ENCODE results near the gene MECR.

- TF ChIP-seq CTCF (conservative IDR thresholded peaks at IDR 0.05; ENCODE audit: low read depth in 2 of 2): no peak
- TF ChIP-seq POLR2AphosphoS5 (IDR thresholded peaks at IDR 0.05; ENCODE audit: low read depth): no peak
- TF ChIP-seq EZH2 (IDR thresholded peaks at IDR 0.05; ENCODE audit: low read depth, unreplicated experiment): no peak
- no peak for TF ChIP-seq EZH2phosphoT487 (IDR thresholded peaks at IDR 0.05; ENCODE audit: unreplicated experiment)
- no peak for TF ChIP-seq REST (IDR thresholded peaks at IDR 0.05; ENCODE audit: unreplicated experiment)
- no peak for TF ChIP-seq JUNB (IDR thresholded peaks at IDR 0.05; ENCODE audit: unreplicated experiment)
- TF ChIP-seq CREB1 (CRISPR knock-in tag; IDR thresholded peaks at IDR 0.05; ENCODE audit: low read depth): no peak
- no peak for TF ChIP-seq ETS1 (IDR thresholded peaks at IDR 0.05)
- no peak for TF ChIP-seq ZNF331 (CRISPR knock-in tag; IDR thresholded peaks at IDR 0.05; ENCODE audit: low read depth)
- TF ChIP-seq ZNF462 (CRISPR knock-in tag; IDR thresholded peaks at IDR 0.05): no peak
- TF ChIP-seq NANOG (IDR thresholded peaks at IDR 0.05; ENCODE audit: borderline replicate concordance): no peak
These were observed 32.7 kb downstream of the MECR start for GRCh38 chr1:29197993-29198392.
